SK-N-MC (cell line): ENCODE data around the gene PALMD.

Experiments used
- EZH2 ChIP-seq: fragments of 200-600 bp; sonication (generic); IDR thresholded peaks from one replicate; pipeline ENCODE4 v1.6.1; 2017; ENCODE audit warnings: antibody characterized with exemption
- POLR2AphosphoS5 ChIP-seq: IDR thresholded peaks from 2 replicates; pipeline ENCODE4 v1.6.1; 2012; ENCODE audit warnings: mild to moderate bottlenecking, low read depth, low read length, borderline replicate concordance

DNA sequence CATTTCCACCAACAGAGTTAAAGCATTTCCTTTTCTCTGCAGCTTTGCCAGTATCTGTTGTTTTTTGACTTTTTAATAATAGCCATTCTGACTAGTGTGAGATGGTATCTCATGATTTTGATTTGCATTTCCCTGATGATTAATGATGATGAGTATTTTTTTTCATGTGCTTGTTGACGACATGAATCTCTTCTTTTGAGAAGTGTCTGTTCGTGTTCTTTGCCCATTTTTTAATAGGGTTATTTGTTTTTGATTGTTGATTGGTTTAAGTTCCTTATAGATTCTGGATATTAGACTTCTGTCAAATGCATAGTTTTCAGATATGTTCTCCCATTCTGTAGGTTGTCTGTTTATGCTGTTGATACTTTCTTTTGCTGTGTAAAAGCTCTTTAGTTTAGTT is 37.9 kb upstream of the PALMD start:
- TF ChIP-seq EZH2 (no peak), POLR2AphosphoS5 (no peak)
